Trophoblast cell (in vitro differentiated cells and primary cell): Measurements from ENCODE around the gene NEGR1.

ENCODE experiments used
- DNase-seq, 2 donors: peaks; one replicate each; pipeline ENCODE4 v3.0.0-alpha.2; 2016
- H2AFZ ChIP-seq: 2 replicates; pipeline ENCODE4 v1.6.1; 2013; ENCODE audit warnings: low read length, moderate library complexity, mild to moderate bottlenecking; ENCODE audit not compliant: insufficient read depth, poor library complexity
- H2AK5ac ChIP-seq: 2 replicates; pipeline ENCODE4 v1.6.1; 2013; ENCODE audit warnings: mild to moderate bottlenecking, low read length
- H2BK120ac ChIP-seq: 2 replicates; pipeline ENCODE4 v1.6.1; 2013; ENCODE audit warnings: low read length, mild to moderate bottlenecking, moderate library complexity; ENCODE audit not compliant: insufficient read depth, poor library complexity
- H2BK12ac ChIP-seq: 2 replicates; pipeline ENCODE4 v1.6.1; 2013; ENCODE audit warnings: mild to moderate bottlenecking, low read length, moderate library complexity
- H2BK5ac ChIP-seq: 2 replicates; pipeline ENCODE4 v1.6.1; 2013; ENCODE audit warnings: low read length, low read depth, moderate library complexity, mild to moderate bottlenecking; ENCODE audit not compliant: poor library complexity
- H3K14ac ChIP-seq: 2 replicates; pipeline ENCODE4 v1.6.1; 2013; ENCODE audit warnings: mild to moderate bottlenecking, low read length
- H3K18ac ChIP-seq: 2 replicates; pipeline ENCODE4 v1.6.1; 2013; ENCODE audit warnings: mild to moderate bottlenecking, low read length
- H3K23ac ChIP-seq: 2 replicates; pipeline ENCODE4 v1.6.1; 2013; ENCODE audit warnings: low read length
- H3K27ac ChIP-seq: 2 replicates; pipeline ENCODE4 v1.5.1; 2013; ENCODE audit warnings: low read depth, mild to moderate bottlenecking, inconsistent platforms, low read length, moderate library complexity
- H3K27me3 ChIP-seq: 2 replicates; pipeline ENCODE4 v1.6.1; 2013; ENCODE audit warnings: inconsistent platforms, mild to moderate bottlenecking, low read length, moderate library complexity; ENCODE audit not compliant: insufficient read depth
- H3K36me3 ChIP-seq, 2 experiments: 1 replicate in 1 of 2; 2 replicates in 1 of 2; pipeline ENCODE4 v1.6.1; 2013; ENCODE audit warnings: low read length in 2 of 2, mild to moderate bottlenecking in 2 of 2, moderate library complexity in 1 of 2; ENCODE audit not compliant: insufficient read depth in 2 of 2, control insufficient read depth in 1 of 2
- H3K4ac ChIP-seq: 2 replicates; pipeline ENCODE4 v1.6.1; 2013; ENCODE audit warnings: low read depth, mild to moderate bottlenecking, low read length, moderate library complexity
- H3K4me1 ChIP-seq, 2 experiments: 1 replicate in 1 of 2; 2 replicates in 1 of 2; pipeline ENCODE4 v1.6.1; 2013; ENCODE audit warnings: low read length in 2 of 2, mild to moderate bottlenecking in 2 of 2, moderate library complexity in 1 of 2; ENCODE audit not compliant: insufficient read depth in 2 of 2, control insufficient read depth in 1 of 2
- H3K4me2 ChIP-seq: 2 replicates; pipeline ENCODE4 v1.6.1; 2013; ENCODE audit warnings: inconsistent platforms, mild to moderate bottlenecking, low read length, moderate library complexity
- H3K4me3 ChIP-seq: 2 replicates; pipeline ENCODE4 v1.5.1; 2013; ENCODE audit warnings: mild to moderate bottlenecking, low read depth, low read length, inconsistent platforms
- H3K79me1 ChIP-seq: one replicate; pipeline ENCODE4 v1.6.1; 2013; ENCODE audit warnings: low read length
- H3K79me2 ChIP-seq: 2 replicates; pipeline ENCODE4 v1.6.1; 2013; ENCODE audit warnings: low read length, mild to moderate bottlenecking; ENCODE audit not compliant: control insufficient read depth, insufficient read depth, poor library complexity
- H3K9ac ChIP-seq: 2 replicates; pipeline ENCODE4 v1.6.1; 2013; ENCODE audit warnings: mild to moderate bottlenecking, low read length
- H3K9me3 ChIP-seq: 2 replicates; pipeline ENCODE4 v1.6.1; 2013; ENCODE audit warnings: low read depth, mild to moderate bottlenecking, control low read depth, inconsistent platforms, low read length; ENCODE audit not compliant: insufficient read depth
- H4K12ac ChIP-seq: 2 replicates; pipeline ENCODE4 v1.6.1; 2013; ENCODE audit warnings: low read depth, mild to moderate bottlenecking, low read length, moderate library complexity
- H4K8ac ChIP-seq: 2 replicates; pipeline ENCODE4 v1.6.1; 2013; ENCODE audit warnings: low read depth, mild to moderate bottlenecking, low read length, moderate library complexity
- H4K91ac ChIP-seq: one replicate; pipeline ENCODE4 v1.6.1; 2013; ENCODE audit warnings: low read depth, mild to moderate bottlenecking, low read length, moderate library complexity
- WGBS: extraction: QIAGEN DNeasy Blood & Tissue Kit; methylation state at CpG from one replicate; pipeline ENCODE4 v1.1.7; 2013; ENCODE audit warnings: missing lambda C conversion rate; ENCODE audit not compliant: insufficient read length, insufficient coverage; ENCODE audit errors: extremely low coverage; 5-methylcytosine and 5-hydroxymethylcytosine counted together

Gene NEGR1

DNA sequence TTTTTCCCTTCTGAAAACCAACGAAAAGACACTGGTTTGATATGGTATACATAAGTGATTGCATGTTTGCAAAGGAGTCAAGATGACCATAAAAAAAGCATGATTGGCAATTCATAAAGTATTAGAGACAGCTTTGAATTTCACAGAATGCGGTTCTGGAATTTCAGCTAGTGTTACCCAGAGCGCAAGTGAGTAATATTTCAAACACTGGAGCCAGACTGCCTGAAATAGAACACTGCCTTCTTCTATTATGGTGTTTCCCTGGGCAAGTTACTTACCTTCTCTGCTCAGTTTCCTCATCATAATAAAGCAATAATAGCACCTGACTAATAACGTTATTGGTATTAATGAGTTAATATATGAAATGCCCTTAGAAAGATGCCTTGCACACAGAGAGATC is 54.7 kb downstream of the NEGR1 start:
- Histone ChIP-seq H3K9ac (no peak overlapping the region), H2AK5ac (no peak overlapping the region), H3K4me1 (no peaks in the 10 kb centered on the region), H3K27me3 (no peaks in the 10 kb centered on the region), H3K27ac (no peak overlapping the region), H3K79me2 (no peaks in the 10 kb centered on the region), H2BK12ac (no peak overlapping the region), H2BK5ac (no peak overlapping the region), H3K4ac (no peak overlapping the region), H2AFZ (no peak overlapping the region), H3K4me2 (no peak overlapping the region), H4K12ac (no peak overlapping the region), H3K4me3 (no peak overlapping the region), H4K91ac (no peak overlapping the region), H2BK120ac (no peak overlapping the region), H3K36me3 (no peaks in the 10 kb centered on the region), H3K79me1 (no peaks in the 10 kb centered on the region), H3K23ac (no peak overlapping the region), H3K9me3 (no peaks in the 10 kb centered on the region), H4K8ac (no peak overlapping the region), H3K18ac (no peak overlapping the region), H3K14ac (no peak overlapping the region)
- no peak for DNase-seq
- no CpG with 5 or more reads among the region's 4 CpGs for WGBS

DNA sequence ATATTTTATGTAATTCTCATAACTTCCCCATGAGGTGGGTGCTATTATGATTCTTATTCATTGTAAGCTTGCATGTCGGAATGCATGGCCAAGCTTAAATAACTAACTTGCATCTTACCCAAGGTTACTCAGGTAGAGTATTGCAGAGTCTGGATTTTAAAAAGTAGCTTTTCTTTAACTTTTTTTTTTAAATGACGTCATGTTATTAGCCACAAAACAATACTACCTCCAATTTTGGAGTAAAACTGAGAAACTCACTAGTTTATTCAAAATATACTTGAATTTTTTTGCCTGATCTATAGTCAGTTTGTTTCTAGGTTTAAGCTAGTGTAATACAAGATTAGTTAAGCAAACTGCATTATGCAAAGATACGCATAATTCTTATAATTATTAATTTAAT is 57.8 kb downstream of the NEGR1 start:
- Histone ChIP-seq H3K4ac (no peak overlapping the region), H3K14ac (no peak overlapping the region), H3K23ac (no peak overlapping the region), H3K4me3 (no peak overlapping the region), H2AK5ac (no peak overlapping the region), H2AFZ (no peak overlapping the region), H4K12ac (no peak overlapping the region), H3K27ac (no peak overlapping the region), H2BK5ac (no peak overlapping the region), H3K79me1 (no peaks in the 10 kb centered on the region), H3K4me1 (no peaks in the 10 kb centered on the region), H3K18ac (no peak overlapping the region), H2BK120ac (no peak overlapping the region), H2BK12ac (no peak overlapping the region), H3K9me3 (no peaks in the 10 kb centered on the region), H3K27me3 (no peaks in the 10 kb centered on the region), H3K9ac (no peak overlapping the region), H3K36me3 (no peaks in the 10 kb centered on the region), H3K79me2 (no peaks in the 10 kb centered on the region), H3K4me2 (no peak overlapping the region), H4K8ac (no peak overlapping the region), H4K91ac (no peak overlapping the region)
- DNase-seq, result no peak
- no CpG with 5 or more reads among the region's 3 CpGs for WGBS

DNA sequence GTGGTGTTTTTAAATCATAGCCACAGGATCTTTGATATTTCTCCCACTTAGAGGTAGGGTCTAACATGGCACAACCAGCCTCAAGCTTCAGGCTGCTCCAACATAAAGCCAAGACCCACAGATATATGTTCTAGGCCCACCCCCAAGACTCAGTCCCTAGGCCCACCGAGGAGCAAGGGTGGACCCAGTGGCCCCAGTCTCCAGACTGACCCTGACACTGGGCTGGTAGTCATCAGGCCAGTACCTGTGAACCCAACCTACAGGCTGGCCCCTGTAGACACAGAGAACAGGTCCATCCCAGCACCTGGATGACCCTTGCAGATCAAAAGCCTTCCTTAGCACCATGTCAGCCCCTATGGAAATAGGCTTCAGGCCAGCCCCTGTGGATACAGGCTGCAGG is 60.5 kb downstream of the NEGR1 start:
- no peak overlapping the region for H2BK12ac ChIP-seq
- H3K4ac ChIP-seq, result no peak overlapping the region
- H3K18ac ChIP-seq, result no peak overlapping the region
- no peak overlapping the region for H4K8ac ChIP-seq
- no peak overlapping the region for H2AK5ac ChIP-seq
- no peaks in the 10 kb centered on the region for H3K9me3 ChIP-seq
- no peak overlapping the region for H4K91ac ChIP-seq
- H2BK120ac ChIP-seq, result no peak overlapping the region
- no peak overlapping the region for H3K14ac ChIP-seq
- no peak for DNase-seq
- H2AFZ ChIP-seq, result no peak overlapping the region
- no peaks in the 10 kb centered on the region for H3K27me3 ChIP-seq
- H4K12ac ChIP-seq, result no peak overlapping the region
- H3K4me1 ChIP-seq, result no peaks in the 10 kb centered on the region
- H3K4me3 ChIP-seq, result no peak overlapping the region
- H3K9ac ChIP-seq, result no peak overlapping the region
- no peak overlapping the region for H3K27ac ChIP-seq
- no peak overlapping the region for H3K4me2 ChIP-seq
- no peak overlapping the region for H2BK5ac ChIP-seq
- H3K79me2 ChIP-seq, result no peaks in the 10 kb centered on the region
- no peak overlapping the region for H3K23ac ChIP-seq
- no peaks in the 10 kb centered on the region for H3K36me3 ChIP-seq
- no CpG with 5 or more reads among the region's 1 CpG for WGBS
- H3K79me1 ChIP-seq, result no peaks in the 10 kb centered on the region

DNA sequence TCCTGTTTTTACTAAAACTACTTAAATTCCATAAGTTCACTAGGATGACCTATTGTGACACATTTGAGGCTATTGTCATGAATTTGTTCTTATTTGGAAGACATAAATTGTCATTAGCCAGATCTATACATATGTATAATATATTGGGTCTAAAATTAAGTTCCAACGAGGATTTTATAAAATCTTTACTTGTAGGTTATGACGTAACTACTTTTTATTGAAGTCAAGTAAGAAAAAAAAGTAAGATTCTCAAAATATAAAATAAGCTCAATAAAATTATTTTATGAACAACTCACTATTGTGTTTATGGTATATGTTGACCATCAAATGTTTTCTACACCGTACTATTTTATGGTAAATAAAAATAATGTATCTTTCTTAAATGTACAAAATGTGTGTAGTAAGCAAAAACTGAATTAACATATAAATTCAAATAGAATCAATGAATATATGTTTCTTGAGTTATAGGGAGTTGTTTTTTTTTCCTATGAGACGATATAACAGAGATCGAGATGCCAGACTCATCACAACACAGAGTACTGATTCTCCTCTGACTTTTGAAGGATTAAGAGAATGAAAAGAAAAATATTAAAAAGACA is 64.1 kb downstream of the NEGR1 start:
- Histone ChIP-seq H2BK120ac (no peak overlapping the region), H3K4me3 (no peak overlapping the region), H3K36me3 (no peaks in the 10 kb centered on the region), H3K79me1 (no peaks in the 10 kb centered on the region), H2AK5ac (no peak overlapping the region), H3K18ac (no peak overlapping the region), H3K14ac (no peak overlapping the region), H3K23ac (no peak overlapping the region), H3K79me2 (no peaks in the 10 kb centered on the region), H2BK5ac (no peak overlapping the region), H4K8ac (no peak overlapping the region), H3K9me3 (no peaks in the 10 kb centered on the region), H3K27me3 (no peaks in the 10 kb centered on the region), H3K9ac (no peak overlapping the region), H3K27ac (no peak overlapping the region), H3K4me1 (no peaks in the 10 kb centered on the region), H3K4ac (no peak overlapping the region), H4K91ac (no peak overlapping the region), H2AFZ (no peak overlapping the region), H2BK12ac (no peak overlapping the region), H4K12ac (no peak overlapping the region), H3K4me2 (no peak overlapping the region)
- DNase-seq, result no peak
- no CpG with 5 or more reads among the region's 5 CpGs for WGBS
